Suppressor macrophage treated with lipopolysaccharide for 1 hour (primary cell): ENCODE results near the gene GAP43.

Experiments used
- DNase-seq, 3 donors: peaks; one replicate each; pipeline ENCODE4 v3.0.0-alpha.2; 2020 to 2022

The GAP43 gene

GRCh38 chr3:115662356-115662755 is 39.0 kb downstream of the GAP43 start:
- peak; percentile 52 to 79 (median 61) for DNase-seq

DNA sequence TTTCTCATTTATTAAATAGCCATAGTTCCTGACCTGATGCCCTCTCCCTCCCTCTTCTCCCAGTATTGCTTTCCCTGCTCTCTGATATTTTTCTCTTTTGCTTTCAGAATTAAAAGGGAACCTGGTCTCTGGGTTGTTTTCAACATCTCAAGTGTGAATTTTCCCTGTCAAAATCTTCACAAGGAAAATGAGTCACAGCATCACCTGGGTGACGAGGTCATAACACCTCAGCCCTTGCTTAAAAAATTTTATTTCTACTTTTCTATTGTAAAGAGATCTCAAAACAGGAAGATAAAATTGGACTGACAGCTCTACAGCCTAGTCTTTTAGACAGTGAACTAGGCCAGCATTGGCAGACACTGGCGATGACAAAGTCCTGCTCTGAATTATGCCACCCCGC is 40.1 kb downstream of the GAP43 start:
- DNase-seq: peak in 2 of 3 donors; percentile 30 to 40

GRCh38 chr3:115666081-115666480 is 42.8 kb downstream of the GAP43 start:
- no peak for DNase-seq

- DNase-seq: peak; percentile 21 to 49 (median 31)
Measured at GRCh38 chr3:115666920-115667737, 43.8 kb downstream of the GAP43 start.

- DNase-seq: no peak
Measured at GRCh38 chr3:115667738-115668065, 44.4 kb downstream of the GAP43 start.

DNA sequence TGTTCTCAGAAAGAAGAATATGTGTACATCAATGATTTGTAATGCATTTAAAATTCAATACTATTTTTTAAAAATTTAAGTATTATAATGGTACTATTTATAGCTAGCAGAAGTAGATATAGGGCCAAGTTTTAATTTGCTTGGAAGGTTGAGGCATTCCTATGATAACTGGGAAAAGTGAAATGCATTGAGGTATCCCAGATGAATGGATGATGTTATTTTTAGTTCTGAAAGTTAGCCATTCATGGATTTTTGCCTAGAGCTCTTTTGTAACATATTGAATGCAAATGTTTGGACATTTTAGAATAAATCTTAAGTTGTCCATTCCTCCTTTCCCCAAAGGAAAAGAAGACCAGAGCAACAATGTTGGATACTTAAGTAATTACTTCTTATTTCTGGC is 47.6 kb downstream of the GAP43 start:
- DNase-seq: no peak

- DNase-seq: peak in 2 of 3 donors; percentile 27 to 29
Measured at GRCh38 chr3:115671761-115672455, 48.6 kb downstream of the GAP43 start.

DNA sequence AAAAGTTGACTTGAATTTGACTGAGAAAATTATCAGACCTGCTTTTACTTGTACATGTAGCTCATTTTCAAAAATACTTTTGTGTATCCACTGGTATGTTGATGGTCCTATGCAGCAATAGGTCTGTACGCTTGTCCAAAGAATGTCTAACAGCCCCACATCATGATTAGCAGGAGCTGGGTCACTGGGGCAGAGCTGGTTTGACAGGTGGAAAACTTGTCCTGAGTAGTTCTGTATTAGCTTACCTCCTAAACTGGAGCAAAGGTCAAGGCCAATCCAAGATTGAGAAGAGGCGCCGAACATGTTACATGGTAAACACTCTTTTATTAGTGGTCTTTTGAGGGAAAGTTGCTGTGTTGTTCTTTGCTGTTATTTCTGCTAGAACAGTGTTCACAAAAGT is 50.6 kb downstream of the GAP43 start:
- no peak for DNase-seq

GRCh38 chr3:115676336-115676735 is 53.0 kb downstream of the GAP43 start:
- DNase-seq: no peak

DNA sequence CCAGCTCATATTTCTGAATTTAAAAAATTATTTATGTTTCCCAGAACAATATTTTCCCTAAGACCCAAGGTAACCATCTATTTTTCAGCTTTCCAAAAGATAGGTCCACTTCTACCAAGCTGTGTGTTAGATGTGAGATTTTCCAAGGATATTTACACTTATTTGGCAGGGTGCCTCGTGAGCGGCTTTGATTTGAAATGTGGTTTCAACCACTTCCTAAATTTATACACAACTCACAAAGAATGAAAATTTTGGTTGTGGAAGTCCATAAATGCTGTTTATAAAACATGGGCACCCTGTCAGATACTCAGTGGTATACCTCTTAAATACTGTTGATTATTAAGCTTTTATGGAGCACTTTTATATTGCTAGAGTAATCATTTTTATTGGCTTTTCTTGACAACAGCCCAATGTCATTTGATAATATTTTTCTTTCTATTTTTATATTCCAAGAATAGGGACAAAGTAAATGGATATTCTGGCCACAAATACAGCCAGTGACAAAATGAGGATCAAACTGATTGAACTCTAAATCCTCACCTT is 57.6 kb downstream of the GAP43 start:
- DNase-seq: peak in 1 of 3 donors; percentile 40

DNA sequence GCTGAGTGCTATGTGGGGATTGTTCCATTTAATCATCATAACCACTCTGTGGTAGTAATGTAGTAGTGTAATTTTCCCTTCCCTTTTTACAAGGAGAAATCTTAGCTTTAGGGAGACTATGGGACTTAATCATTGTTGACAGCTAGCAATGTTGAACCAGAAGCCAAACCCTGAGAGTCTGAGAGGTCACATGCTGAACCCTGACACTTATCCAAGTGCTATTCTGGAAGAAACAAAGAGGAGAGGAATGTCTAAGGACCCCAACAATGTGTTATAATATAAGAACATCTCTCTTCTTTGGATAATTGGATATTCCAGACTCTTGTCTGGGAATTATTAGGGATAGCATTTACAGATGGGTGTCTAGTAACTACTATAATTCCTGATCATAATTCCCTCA is 58.4 kb downstream of the GAP43 start:
- no peak for DNase-seq

DNA sequence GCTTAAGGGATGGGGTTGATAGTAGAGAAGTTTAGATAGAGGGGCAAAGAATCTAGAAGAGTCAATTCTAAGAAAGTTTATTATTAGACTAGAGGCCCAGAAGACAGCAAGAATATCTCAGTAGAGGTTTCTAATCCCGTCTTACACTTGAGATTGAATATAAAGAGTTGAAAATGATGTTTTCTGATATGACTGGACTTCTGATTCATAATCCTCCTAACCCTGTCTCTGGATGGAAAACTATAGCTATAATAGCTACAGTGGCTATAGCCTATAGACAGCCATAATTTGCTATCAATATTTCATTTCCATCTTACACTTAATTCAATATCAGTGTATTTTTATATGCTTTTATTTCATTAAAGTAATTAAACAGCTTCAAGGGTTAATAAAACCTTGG is 60.0 kb downstream of the GAP43 start:
- no peak for DNase-seq

GRCh38 chr3:115683773-115684172 is 60.5 kb downstream of the GAP43 start:
- no peak for DNase-seq

- no peak for DNase-seq
Measured at GRCh38 chr3:115685097-115685496, 61.8 kb downstream of the GAP43 start.

GRCh38 chr3:115687721-115688120 is 64.4 kb downstream of the GAP43 start:
- DNase-seq: no peak

DNA sequence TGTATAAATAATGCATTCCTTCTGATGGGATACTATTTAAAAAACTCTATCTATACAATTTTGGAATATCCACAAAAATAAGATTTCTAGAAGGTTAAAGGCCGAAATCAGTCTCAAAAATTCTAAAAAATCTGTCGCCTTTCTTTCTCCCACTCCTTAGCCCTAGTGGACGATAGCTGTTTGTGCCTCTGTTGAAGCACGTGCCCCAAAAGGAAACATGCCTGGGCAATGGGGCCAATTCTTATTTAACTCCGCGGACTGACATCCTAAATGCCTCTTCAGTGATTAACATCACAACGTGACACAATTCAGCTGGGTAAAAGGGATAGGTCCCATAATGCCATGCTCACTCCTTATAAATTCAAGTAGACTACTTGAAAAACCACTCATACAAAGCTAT is 65.1 kb downstream of the GAP43 start:
- no peak for DNase-seq

GRCh38 chr3:115689928-115690327 is 66.6 kb downstream of the GAP43 start:
- no peak for DNase-seq

GRCh38 chr3:115691964-115692363 is 68.7 kb downstream of the GAP43 start:
- no peak for DNase-seq

DNA sequence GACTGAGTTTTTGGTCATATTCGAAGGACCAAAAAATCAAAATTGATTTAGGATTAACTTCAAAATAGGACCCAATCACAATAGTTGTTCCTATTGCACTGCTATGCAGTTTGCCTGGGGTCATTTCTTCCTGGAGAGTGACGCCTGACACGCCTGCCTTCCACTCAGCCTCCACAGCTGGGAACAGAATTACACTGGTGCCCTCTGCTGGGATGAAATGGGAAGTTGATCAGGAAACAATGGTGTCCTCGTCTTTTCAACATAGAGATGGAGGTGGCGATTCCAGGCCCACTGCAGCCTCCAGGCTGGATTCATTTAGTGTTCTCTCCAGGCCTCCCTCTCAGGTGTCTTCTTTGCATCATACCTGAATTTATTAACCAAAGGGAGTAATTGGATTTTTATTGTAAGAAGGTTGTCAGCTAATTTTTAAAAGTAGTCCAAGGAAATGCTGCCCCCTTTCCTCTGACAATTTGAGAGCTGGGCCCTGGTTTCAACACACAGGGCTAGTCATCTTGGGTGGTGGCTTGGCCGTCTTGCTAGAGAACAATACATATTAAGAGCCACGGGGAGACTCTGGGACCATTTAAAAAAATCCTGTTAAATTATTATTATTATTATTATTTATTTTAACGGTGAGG is 69.7 kb downstream of the GAP43 start:
- peak; percentile 70 to 79 (median 79) for DNase-seq

DNA sequence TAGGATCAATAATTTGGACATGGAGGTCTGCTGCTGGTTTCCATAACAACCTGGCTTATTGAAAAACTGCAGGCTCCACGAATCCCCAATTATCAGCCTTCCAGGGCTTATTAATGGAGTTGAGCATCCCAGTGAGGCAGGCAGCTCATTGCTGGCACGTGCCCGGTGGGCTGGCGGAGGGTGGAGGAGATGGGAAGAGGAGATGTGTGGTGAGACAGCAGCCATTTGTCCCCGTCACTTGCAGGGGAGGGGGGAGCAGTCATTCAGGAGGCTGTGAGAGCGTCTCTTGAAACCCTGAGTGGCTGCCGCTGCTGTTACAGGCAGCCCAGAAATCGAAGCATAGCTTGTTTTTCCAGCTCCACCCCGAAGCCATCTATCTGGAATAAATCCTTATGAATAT is 70.6 kb downstream of the GAP43 start:
- no peak for DNase-seq

- DNase-seq: no peak
Measured at GRCh38 chr3:115695090-115695489, 71.8 kb downstream of the GAP43 start.

- no peak for DNase-seq
Measured at GRCh38 chr3:115697263-115698053, 74.1 kb downstream of the GAP43 start.
